Thyroid gland (tissue), 4 donors: ENCODE measurements around the gene KLK3. TPM values are rescaled to one million over a fixed set of nuclear protein-coding genes. Genes with fewer than 3 reads are reported as not detected.
A peak's percentile ranks its signal among the peaks of the same experiment; 100 is the strongest.

Source experiments
- DNase-seq, 2 donors: peaks; one replicate each; pipeline ENCODE4 v3.0.0-alpha.2; 2019
- H3K27ac ChIP-seq, 3 donors: fragments of 200-600 bp; sonication (generic); 1 replicate in 2 of 3; 2 replicates in 1 of 3; pipeline ENCODE4 v1.5.1; 2016 to 2019; ENCODE audit warnings: mild to moderate bottlenecking in 1 of 3, moderate library complexity in 1 of 3
- H3K27me3 ChIP-seq: fragments of 200-600 bp; sonication (generic); one replicate; pipeline ENCODE4 v1.5.1; 2019
- H3K36me3 ChIP-seq, 2 donors: fragments of 200-600 bp; sonication (generic); one replicate each; pipeline ENCODE4 v1.5.1; 2016 to 2019
- H3K4me1 ChIP-seq, 2 donors: fragments of 200-600 bp; sonication (generic); one replicate each; pipeline ENCODE4 v1.5.1; 2017 to 2019
- H3K4me3 ChIP-seq, 3 donors: fragments of 200-600 bp; sonication (generic); replicated peaks in 1 of 3; 1 replicate in 2 of 3; 2 replicates in 1 of 3; pipeline ENCODE4 v1.5.1; 2016; ENCODE audit warnings: mild to moderate bottlenecking in 1 of 3
- H3K9me3 ChIP-seq: fragments of 200-600 bp; sonication (generic); one replicate; pipeline ENCODE4 v1.5.1; 2017
- CTCF ChIP-seq, 6 experiments: fragments of 200-600 bp in 3 of 6; fragments of 450-650 bp in 3 of 6; sonication (generic) in 3 of 6; IDR thresholded peaks; one replicate each; pipeline ENCODE4 v1.5.1; 2016 to 2019; ENCODE audit warnings: antibody characterized with exemption in 6 of 6, mild to moderate bottlenecking in 2 of 6, inconsistent platforms in 1 of 6, moderate library complexity in 1 of 6
- POLR2A ChIP-seq, 2 donors: fragments of 450-650 bp; IDR thresholded peaks; one replicate each; pipeline ENCODE4 v1.6.1; 2017; ENCODE audit warnings: antibody characterized with exemption in 2 of 2, mild to moderate bottlenecking in 2 of 2, moderate library complexity in 1 of 2
- WGBS, 2 donors: methylation state at CpG; one replicate each; pipeline ENCODE4 v1.1.5; 2017; 5-methylcytosine and 5-hydroxymethylcytosine counted together
- intact Hi-C: fragments of 100-400 bp; cut with DNase I; formaldehyde crosslinking; loops from one replicate; pipeline ENCODE4 v1.15.1; 2023
- total RNA-seq, 4 donors: library from RNA; depleted of rRNA; stranded (reverse); fragments of >200 nt; gene quantifications; one replicate each; pipeline ENCODE4 v1.2.3, GENCODE V29; 2016

The KLK3 gene
- total RNA-seq, 4 donors from 2014 or later = 0.54 to 1.3 TPM; not detected in 2

- DNase-seq = no peak
- Histone ChIP-seq H3K27ac (peak overlapping the region; percentile 72 to 98 (median 86)), H3K4me1 (peaks cover 9 to 14% of the 10 kb centered on the region in 2 donors), H3K27me3 (no peaks in the 10 kb centered on the region), H3K9me3 (no peaks in the 10 kb centered on the region), H3K4me3 (no peak overlapping the region), H3K36me3 (no peaks in the 10 kb centered on the region)
- intact Hi-C loops = no loop called here
- no peak for TF ChIP-seq CTCF (IDR thresholded peaks at IDR 0.05)
- no peak for TF ChIP-seq POLR2A (IDR thresholded peaks at IDR 0.05)
- WGBS, 2 donors = 59 to 84% methylated on average over 3 of the region's 3 CpGs
These were observed 42.5 kb downstream of the KLK3 start for GRCh38 chr19:50897191-50897607.

- 87 to 90% methylated on average over 3 of the region's 3 CpGs for WGBS, 2 donors
- H3K4me3 ChIP-seq = no peak overlapping the region
- H3K4me1 ChIP-seq = peaks cover 9 to 14% of the 10 kb centered on the region in 2 donors
- H3K36me3 ChIP-seq = no peaks in the 10 kb centered on the region
- no peaks in the 10 kb centered on the region for H3K9me3 ChIP-seq
- peak overlapping the region; percentile 72 to 98 (median 86) for H3K27ac ChIP-seq
- TF ChIP-seq CTCF (IDR thresholded peaks at IDR 0.05) (no peak), POLR2A (IDR thresholded peaks at IDR 0.05) (no peak)
- intact Hi-C loops = no loop called here
- no peaks in the 10 kb centered on the region for H3K27me3 ChIP-seq
- no peak for DNase-seq
These were observed 42.9 kb downstream of the KLK3 start for GRCh38 chr19:50897612-50898011.

GRCh38 chr19:50898018-50898417 is 43.3 kb downstream of the KLK3 start:
- TF ChIP-seq CTCF (IDR thresholded peaks at IDR 0.05) = no peak
- no peak for TF ChIP-seq POLR2A (IDR thresholded peaks at IDR 0.05)
- H3K27me3 ChIP-seq = no peaks in the 10 kb centered on the region
- no peak overlapping the region for H3K4me3 ChIP-seq
- intact Hi-C loops = no loop called here
- no peaks in the 10 kb centered on the region for H3K36me3 ChIP-seq
- DNase-seq = no peak
- peaks cover 9 to 14% of the 10 kb centered on the region in 2 donors for H3K4me1 ChIP-seq
- H3K9me3 ChIP-seq = no peaks in the 10 kb centered on the region
- peak overlapping the region in 2 of 3 donors; percentile 86 to 98 for H3K27ac ChIP-seq
- WGBS, 2 donors = 86 to 92% methylated on average over 4 of the region's 4 CpGs

GRCh38 chr19:50899569-50899968 is 44.9 kb downstream of the KLK3 start:
- Histone ChIP-seq H3K9me3 (no peaks in the 10 kb centered on the region), H3K36me3 (no peaks in the 10 kb centered on the region), H3K27ac (no peak overlapping the region), H3K27me3 (no peaks in the 10 kb centered on the region), H3K4me1 (peaks cover 9 to 14% of the 10 kb centered on the region in 2 donors), H3K4me3 (no peak overlapping the region)
- DNase-seq = no peak
- intact Hi-C loops = no loop called here
- WGBS, 2 donors = 78 to 91% methylated on average over 3 of the region's 3 CpGs
- TF ChIP-seq CTCF (IDR thresholded peaks at IDR 0.05) (no peak), POLR2A (IDR thresholded peaks at IDR 0.05) (no peak)

- TF ChIP-seq POLR2A (IDR thresholded peaks at IDR 0.05) = no peak
- TF ChIP-seq CTCF (IDR thresholded peaks at IDR 0.05) = no peak
- WGBS, 2 donors = 70 to 71% methylated on average over 4 of the region's 4 CpGs
- no peaks in the 10 kb centered on the region for H3K36me3 ChIP-seq
- intact Hi-C loops = no loop called here
- no peak overlapping the region for H3K4me3 ChIP-seq
- no peak for DNase-seq
- no peaks in the 10 kb centered on the region for H3K9me3 ChIP-seq
- no peaks in the 10 kb centered on the region for H3K27me3 ChIP-seq
- no peak overlapping the region for H3K27ac ChIP-seq
- H3K4me1 ChIP-seq = no peaks in the 10 kb centered on the region
These were observed 47.9 kb downstream of the KLK3 start for GRCh38 chr19:50902640-50903039.
